ENCODE measurements around the gene ARSA.

ARSA gene

DNA sequence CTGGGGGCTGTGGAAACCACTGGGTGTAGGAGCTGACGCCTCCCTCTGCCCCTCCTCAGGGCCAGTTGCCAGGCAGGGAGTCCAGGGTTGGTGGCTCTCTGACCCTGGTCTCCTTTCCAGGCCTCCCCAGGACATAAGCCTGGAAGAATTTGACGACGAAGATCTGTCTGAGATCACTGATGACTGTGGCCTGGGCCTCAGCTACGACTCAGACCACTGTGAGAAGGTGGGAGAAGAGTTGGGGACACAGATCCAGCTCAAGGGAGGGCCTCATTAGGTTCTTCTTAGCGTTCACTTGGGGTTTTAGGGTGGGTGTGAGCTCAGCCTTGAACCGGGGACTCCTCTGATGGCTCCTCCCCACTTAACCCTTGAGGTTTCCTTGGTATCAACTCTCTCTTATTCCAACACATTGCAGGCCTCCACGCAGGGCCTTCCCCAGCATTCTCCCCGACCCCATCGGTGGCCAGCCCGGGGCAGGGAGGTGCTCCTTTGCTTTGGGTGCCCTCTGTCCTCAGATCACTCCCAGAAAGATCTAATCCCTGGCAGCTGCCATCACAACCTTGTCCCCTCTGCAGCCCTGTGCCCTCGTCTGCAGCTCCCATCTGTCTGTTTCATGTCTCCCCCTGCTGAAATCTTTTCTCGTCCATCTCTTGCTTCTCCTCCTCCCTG lies 26.1 kb downstream of the ARSA start:
- DNase-seq, result no peak

DNA sequence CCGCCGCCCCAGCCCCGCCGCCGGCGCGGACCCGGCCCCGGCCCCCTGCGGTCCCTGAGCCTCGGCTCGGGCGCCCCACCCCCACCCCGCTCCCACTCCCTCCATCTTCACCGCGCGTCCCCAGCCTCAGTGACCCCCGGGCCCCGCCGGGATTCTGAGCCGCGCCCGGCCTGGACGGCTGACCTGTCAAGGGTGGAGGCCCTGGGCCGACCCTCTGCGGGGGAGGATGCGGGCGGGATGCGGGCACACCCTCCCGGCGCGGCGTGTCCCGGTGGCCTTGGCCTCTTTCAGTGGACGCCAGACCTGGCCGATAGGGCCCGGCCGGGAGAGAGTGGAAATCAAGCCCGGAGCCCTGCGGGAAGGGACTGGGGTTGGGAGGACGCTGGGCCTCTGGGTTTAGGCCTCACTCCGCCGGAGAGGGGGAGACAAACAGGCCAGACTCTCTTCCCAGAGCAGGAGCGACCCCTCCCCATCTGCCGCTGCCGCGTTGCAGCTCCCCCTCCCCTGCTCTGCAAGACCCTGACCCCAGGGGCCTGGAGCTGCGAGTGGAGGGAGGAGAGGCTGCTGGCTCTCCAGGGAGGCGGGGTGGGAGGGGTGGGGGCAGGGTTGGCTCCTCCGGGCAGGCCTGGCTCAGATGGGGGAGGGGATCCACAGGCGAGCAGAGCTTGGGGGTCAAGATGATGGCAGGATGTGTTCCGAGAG lies 26.8 kb downstream of the ARSA start:
- no peak for DNase-seq

DNA sequence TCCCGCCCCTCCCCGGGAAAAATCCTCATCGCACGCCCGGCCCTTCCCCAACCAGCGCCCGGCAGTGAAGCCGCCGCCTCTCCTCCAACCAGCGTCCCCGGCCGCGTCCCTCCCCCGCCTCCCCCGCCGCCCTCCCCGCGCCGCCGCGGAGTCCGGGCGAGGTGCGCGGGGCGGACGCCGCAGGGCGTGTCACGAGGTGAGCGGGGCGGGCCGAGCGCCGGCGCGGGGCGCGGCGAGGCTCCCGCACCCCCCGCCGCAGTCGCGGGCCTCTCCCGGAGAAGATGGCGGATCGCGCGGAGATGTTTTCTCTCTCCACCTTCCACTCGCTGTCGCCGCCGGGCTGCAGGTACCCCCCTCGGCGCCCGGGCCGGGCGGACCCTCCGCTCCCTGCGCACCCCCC lies 27.4 kb downstream of the ARSA start, which contains the start of gene MAPK8IP2:
MAPK8IP2 (plus strand) TSS at position 256 of the 400 bp plus-strand sequence; CDS start at position 282, 26 bp downstream.
- no peak for DNase-seq

DNA sequence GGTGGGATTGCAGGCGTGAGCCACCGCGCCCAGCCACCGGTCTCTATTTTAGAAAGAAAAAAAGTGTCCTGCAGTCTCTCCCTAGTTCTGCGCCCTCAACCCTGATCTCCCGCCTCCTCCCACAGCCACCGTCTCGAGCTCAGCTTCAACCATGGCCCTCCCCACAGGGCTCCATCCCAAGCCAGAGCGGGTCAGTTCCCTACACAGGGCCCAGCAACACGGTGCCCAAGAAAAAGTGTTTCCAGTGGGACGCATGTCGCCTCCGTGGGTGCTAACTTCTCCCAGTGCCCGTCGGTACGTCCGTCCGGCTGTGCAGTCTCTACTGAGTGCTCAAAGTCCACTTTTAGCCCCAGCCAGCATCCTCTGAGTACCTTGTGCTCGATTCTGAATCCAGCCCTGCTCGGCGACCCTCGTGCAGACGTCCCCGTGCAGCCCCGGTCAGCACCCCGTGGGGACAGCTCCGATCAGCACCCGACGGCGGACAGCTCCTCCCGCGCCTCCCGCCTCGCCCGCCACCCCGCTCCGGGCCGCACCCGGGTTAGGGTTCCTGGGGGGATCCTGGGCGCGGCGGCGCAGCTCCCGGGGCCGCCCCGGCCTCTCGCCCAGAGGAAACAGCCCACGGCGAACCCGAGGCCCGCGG lies 28.0 kb downstream of the ARSA start:
- DNase-seq, result no peak

DNA sequence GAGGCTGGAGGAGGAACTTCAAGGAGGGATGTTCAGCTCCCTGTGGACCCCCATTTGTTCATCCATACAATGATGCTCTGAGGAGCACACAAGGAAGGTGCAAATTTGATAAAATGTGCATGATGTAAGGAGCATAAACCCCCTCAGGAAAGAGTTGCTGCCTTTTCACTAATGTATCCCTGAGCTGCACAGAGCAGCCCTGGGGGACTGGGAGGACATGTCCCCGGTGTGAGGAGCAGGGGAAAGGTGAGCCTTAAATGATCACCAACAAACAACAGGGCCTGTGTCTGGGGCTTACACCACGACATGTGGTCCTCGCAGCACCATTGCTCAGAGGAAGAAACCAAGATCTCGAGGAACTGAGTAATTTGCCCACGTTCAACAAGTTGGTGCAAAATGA lies 30.9 kb downstream of the ARSA start:
- no peak for DNase-seq

DNA sequence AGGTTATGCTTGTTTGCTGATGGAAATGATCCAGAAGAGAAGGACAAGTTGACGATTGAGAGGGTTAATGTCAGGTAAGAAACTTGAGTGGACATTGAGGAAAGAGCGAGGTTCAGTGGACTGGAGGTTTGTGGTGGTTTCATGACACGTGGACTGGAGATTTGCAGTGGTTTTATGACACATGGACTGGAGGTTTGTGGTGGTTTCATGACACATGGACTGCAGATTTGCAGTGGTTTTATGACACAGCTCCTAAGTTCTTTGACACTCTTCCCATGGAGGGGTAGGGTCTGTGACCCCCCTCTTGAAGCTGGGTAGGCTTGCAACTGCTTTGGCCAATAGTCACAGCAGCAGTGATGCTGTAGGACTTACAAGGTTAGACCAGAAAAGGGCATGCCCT lies 32.8 kb downstream of the ARSA start:
- no peak for DNase-seq

DNA sequence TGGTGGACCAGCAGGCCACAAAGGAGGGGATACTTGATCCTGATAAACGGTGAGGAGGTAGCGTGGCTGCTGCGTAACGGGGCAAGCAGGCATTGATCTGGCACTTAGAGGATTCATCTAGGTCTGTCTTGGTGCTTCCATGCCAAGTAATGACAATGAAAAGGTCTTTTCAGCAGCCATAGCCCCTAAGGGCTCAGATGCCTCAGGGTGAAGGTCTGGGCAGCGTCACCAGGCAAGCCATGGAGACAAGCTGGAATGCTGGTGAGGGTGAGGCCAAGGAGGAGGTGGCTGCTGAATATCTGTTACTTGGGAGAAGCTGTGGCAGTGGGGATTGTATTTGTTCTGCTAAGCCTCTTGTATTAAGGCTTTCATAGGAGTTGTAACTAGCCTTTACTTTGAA lies 40.5 kb downstream of the ARSA start:
- DNase-seq, result no peak

DNA sequence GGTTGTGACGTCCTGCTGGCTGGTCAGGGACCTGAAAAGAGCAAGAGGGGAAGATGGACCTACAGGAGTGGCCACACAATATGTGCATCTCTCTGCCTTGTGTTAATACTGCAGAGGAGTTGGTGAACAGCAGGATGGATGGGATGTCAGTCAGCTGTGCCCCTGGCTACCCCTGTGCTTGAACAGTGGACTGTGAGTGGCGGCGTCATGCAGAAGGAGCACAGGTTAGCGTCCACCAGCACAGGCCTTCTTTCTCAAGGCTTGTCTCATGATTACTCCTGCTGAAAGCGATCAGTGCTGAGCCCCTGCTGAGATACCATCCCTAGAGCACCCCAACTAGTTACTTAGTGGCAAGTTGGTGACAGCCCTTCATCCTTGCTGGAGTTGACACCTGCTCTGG lies 41.5 kb downstream of the ARSA start:
- DNase-seq, result no peak

DNA sequence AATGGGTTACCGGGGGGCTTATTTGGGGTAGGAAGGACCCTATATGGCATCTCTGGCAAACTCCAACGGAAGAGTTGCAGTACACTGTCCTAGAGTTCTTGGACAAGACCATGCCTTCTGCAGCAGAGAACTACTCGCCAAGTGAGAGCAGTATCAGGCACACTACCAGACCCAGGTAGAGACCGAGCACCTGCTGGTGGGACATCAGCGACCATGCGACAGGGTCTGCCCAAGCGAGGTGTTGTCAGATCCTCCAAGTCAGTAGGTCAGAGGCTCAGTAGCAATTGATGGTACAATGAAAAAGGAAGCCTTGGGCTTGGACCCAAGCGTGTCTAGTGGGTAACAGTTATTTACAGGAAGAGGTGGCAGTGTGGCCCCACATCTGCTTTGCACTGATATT lies 42.2 kb downstream of the ARSA start:
- DNase-seq, result no peak

DNA sequence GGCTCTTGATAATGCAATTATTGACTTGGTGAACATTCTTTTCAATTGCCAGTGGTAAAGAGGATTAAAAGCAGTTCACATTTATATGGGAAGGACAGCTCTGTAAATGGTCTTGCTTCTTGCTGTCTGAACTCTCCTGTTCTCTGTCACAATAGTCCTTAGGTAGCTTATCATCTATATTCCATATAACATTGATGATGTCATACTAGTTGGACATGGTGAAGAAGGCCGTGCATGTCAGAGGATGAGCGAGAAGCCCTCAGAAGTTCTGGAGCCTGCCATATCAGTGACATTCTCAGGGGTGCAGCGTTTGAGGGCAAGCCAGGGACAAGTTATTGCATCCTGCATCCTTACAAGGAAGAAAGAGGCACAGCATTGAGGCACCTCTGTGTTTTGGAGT lies 42.7 kb downstream of the ARSA start:
- DNase-seq, result no peak

DNA sequence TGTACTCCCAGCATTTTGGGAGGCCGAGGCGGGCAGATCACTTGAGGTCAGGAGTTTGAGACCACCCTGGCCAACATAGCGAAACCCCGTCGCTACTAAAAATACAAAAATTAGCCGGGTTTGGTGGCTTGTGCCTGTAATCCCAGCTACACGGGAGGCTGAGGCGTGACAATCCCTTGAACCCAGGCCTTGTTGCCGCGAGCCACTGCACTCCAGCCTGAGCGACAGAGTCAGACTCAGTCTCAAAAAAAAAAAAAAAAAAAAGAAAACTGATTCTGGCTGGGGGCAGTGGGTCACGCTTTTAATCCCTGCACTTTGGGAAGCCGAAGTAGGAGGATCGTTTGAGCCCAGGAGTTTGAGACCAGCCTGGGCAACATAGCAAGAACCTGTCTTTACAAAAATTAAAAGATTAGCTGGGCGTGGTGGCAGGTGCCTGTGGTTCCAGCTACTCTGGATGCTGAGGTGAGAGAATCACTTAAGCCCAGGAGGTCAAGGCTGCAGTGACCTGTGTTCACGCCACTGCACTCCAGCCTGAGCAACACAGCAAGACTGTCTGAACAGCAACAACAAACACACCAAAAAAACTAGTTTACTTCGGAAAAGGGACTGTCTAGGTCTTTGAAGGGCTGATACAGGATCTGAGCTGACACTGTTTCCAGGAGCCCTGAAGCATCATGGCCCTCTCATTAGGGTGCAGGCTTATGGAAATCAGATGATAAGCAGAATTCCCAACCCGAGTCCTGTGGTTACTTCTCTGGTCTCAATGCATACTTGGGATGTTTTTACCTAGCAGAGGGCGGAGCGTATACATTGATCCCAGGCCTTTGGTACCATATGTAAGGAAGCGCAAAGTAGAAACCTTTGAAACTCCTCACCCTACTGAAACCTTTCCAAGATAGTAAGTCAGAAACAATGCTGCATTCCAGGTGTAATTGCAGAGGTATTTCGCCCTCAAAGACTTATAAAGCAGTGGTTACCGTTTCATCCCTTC lies 43.6 kb downstream of the ARSA start:
- no peak for DNase-seq

DNA sequence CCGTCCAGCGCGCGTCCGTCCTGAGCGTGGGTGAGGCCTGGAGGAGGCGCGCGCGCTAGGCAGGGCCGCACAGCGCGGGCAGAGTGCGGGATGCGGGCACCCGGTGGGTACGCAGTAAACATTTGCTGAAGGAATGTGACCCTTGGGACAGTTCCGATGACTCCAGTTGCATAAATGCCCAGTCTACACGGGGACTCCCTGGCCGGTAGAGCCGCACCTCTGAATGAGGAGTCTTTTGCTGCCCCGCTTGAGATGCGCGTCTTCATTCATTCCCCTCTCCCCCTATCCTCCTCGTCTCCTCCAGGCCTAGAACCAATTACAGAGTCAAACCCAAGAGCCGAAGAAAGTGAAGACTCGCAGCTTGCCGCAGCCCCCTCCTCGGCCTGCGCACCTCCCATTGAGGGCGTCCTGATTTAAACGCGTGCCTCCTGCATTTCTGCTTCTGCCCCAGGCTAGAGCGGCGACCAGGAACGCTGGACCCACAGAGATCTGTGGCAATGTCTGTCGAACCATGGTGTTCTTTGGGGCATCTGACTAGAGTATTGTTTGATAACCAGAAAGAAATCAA lies 44.6 kb downstream of the ARSA start:
- no peak for DNase-seq

DNA sequence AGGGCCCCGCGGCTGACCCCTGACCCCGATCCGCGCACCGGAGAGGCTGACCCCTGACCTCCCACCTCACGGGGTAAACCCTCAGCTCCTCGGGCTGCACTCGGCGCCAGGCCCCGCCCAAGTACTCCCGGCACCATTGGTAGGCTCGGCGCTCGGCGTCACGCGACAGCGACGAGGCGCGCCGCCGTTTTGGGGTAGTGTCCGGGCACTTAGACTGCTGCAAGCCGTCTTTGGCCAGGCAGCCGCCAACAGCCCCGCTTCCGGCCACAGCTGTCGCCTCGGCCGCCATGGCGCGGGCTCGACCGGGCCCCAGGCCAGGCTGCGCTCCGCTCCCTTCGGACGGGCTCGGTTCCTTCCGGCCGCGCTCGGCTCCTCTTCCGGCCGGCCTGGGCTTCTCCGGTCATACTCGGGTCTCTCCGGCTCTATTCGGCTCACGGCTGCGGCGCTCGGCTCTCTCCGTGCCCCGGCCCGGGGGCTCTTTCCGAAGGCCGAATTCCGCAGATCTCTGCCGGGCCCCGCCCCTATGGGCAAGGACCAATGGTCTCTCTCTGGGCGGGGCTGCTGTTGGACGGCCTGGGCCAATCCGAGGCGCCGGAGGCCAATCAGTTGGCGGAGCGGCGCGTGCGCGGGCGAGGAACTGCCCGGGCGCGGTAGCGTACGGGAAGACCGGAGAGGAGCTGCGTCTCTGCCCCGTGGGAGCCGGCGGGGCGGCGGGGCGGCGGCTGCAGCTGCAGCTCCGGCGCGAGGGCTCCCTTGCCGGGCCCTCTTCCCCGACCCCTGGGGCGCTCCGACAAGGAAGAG lies 45.3 kb downstream of the ARSA start, which contains the start of gene CHKB:
CHKB (minus strand) TSS at position 357 of the 801 bp plus-strand sequence; CDS start at position 289, 68 bp downstream.
- peak; percentile 87 for DNase-seq

DNA sequence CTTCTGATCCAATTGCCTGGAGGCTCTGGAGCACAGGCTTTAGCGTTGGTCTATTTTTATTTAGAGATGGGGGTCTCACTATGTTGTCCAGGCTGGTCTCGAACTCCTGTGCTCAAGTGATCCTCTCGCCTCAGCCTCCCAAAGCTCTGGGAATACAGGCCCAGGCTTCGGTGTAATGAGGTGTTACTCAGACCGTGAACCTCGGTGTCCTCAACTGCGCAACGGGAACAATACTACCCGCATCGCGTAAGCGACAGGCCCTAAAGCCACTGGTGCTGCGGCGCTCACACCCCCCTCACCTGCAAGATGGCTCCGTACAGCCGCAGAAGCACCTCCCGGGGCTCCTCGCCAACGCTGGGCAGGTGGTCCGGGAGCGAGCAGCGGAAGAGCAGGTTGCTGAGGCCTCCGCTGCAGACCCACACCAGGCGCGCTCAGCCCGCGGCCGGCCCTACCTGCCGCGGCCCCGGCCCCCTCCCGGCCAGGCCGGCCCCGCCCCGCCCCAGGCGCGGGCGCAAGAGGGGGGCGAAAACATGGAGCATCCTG lies 45.9 kb downstream of the ARSA start:
- no peak for DNase-seq

DNA sequence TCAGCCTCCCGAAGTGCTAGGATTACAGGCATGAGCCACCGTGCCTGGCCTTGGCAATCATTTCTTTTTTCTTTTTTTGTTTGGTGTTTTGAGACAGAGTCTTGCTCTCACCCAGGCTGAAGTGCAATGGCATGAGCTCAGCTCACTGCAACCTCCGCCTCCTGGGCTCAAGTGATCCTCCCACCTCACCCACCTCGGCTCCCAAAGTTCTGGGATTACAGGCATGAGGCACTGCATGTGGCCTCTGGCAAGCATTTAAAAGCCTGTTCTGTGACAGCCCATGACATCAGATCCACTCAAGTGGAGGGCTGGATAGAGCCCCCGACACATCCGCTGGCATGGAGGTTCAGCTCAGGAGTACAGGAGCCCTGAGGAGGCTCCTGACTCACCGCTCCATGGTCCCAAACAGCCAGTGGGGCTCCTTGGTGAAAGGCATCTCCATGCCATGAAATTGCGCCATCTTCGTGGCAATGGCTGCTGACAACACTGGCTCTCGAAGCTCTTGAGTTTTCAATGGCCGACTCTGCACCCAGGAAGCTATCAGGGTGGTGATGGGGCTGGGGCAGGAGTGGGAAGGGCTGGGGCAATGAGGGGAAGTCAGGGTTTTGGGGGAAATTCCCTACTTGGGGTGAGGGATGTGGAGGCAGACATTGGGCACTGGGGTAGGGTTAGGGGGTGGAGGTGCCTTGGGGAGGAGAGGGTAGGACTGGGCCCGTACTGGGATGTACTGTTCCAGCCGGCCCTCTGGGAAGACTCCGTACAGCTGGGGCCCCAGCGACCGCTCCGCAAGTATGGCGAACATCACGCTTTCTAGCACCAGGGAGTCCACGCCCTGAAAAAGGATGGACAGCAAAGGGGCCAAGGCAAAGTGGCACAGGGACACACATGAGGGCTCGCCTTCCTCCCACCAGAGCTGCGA lies 46.7 kb downstream of the ARSA start:
- no peak for DNase-seq

DNA sequence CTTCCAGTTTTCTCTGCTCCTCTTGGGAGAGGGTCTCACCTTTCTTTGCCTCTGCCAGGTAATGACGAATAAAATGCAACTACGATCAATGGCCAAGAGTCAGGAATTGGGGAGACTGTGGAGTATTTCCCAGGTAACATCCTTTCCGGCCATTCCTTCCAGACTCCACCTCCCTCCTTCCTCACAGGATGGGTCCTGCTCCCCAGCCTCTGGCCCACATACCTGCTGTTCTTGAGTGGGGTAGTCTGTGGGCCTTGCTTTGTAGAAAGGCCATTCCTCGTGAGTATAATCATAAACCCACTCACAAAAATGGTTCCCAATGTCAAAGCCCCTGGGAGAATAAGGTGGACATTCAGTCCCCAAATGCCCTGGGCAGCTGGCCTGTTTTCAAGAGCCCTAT lies 48.2 kb downstream of the ARSA start:
- no peak for DNase-seq

DNA sequence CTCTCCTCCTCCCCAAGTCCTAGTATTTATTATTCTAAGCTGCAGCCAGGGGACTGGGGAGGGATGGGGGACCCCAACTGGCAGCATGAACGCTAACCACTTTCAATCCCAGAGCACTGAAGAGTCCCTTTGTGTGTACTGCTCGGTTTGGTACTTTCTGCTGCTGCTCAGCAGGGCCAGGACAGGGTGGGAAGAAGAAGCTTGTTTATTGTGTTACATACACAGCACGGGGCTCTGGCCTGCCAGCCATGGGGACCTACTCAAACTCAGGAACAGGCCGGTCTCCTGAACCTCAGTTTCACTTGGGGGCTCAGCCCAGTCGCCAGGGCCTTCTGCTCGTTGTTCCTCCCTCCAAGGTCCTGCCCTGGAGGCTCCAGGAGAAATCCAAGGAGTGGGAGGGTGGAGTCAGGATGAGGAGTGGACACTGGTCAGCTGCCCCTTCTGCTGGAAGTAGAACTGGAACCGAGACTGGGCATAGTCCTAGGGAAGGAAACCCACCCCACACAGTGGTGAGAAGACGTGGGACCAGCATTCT lies 49.1 kb downstream of the ARSA start:
- no peak for DNase-seq

DNA sequence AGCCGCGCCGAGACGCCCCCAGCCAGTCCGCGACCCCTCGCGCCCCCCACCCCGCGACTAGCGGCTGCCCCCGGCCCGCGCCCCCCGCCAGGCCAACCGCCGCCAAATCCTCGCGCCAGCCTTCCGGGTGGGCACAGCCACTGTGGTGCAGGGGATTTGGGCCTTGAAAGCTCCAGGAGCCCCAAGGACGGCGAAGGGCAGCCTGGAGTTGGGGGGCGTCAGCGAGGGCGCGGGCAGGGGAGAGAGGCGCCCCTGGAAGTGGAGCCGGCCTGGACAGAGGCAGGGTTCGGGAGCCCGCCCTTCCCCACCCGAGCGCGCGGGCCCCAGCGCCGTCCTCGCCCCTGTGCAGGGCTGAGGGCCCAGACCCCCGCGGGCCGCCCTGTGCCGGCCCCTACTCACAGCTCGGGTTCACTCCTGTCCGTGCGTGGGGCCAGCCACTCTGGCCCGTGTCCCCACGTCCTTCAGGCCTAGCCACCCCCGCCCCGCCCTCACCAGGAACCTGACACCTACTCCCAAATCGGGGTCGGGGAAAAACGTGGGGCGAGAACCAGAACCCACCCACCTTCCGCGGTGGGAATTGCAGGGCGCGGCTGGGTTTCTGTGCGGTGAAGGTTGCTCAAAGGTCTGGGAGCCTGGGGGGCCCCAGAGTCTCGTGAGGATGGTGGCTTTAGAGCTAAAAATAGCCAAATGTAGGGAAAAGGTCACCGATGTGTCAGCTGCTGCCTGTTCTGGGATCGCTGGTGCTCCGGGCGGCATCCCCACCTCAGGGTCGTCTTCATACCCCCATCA lies 49.8 kb downstream of the ARSA start, which contains the start of gene CPT1B:
CPT1B (minus strand) TSS at position 441 of the 789 bp plus-strand sequence. CDS start 512 bp downstream, outside the sequence.
- DNase-seq, result no peak

DNA sequence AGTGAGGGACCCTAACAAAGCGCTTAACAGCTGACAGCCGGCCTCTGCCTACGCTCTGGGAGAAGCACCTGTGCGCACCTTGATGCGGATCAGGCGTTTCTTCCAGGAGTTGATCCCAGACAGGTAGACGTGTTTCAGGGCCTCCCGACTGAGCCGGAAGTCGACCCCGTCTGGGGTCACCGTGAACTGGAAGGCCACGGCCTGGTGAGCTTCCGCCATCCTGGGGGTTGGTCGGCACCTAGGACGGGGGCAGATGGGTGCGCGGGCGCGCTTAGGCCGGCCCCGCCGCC lies 50.3 kb downstream of the ARSA start:
- no peak for DNase-seq

Measured in NCI-H2029 (cell line).